ENCODE results near the gene AUTS2.

The AUTS2 gene

GRCh38 chr7:69859342-69859741 lies 261.1 kb downstream of the AUTS2 start:
- no peak for DNase-seq

GRCh38 chr7:69860486-69860885 lies 262.2 kb downstream of the AUTS2 start:
- no peak for DNase-seq

- DNase-seq = no peak
Measured at GRCh38 chr7:69860941-69861622, 262.8 kb downstream of the AUTS2 start.

GRCh38 chr7:69862413-69863064 lies 264.3 kb downstream of the AUTS2 start:
- DNase-seq = no peak

- no peak for DNase-seq
Measured at GRCh38 chr7:69864274-69864673, 266.0 kb downstream of the AUTS2 start.

GRCh38 chr7:69864822-69865221 lies 266.5 kb downstream of the AUTS2 start:
- no peak for DNase-seq

- no peak for DNase-seq
Measured at GRCh38 chr7:69868921-69869320, 270.6 kb downstream of the AUTS2 start.

- no peak for DNase-seq
Measured at GRCh38 chr7:69871213-69871885, 273.1 kb downstream of the AUTS2 start.

- no peak for DNase-seq
Measured at GRCh38 chr7:69871886-69872569, 273.8 kb downstream of the AUTS2 start.

- DNase-seq = no peak
Measured at GRCh38 chr7:69873512-69873911, 275.2 kb downstream of the AUTS2 start.

GRCh38 chr7:69878015-69878414 lies 279.7 kb downstream of the AUTS2 start:
- no peak for DNase-seq

- no peak for DNase-seq
Measured at GRCh38 chr7:69878591-69878990, 280.3 kb downstream of the AUTS2 start.

- DNase-seq = no peak
Measured at GRCh38 chr7:69879989-69880388, 281.7 kb downstream of the AUTS2 start.

GRCh38 chr7:69880840-69881239 lies 282.6 kb downstream of the AUTS2 start:
- DNase-seq = no peak

- DNase-seq = no peak
Measured at GRCh38 chr7:69882269-69882668, 284.0 kb downstream of the AUTS2 start.

- peak in 1 of 14 donors; percentile 53 for DNase-seq
Measured at GRCh38 chr7:69883399-69883891, 285.2 kb downstream of the AUTS2 start.

GRCh38 chr7:69885431-69885830 lies 287.2 kb downstream of the AUTS2 start:
- no peak for DNase-seq

- no peak for DNase-seq
Measured at GRCh38 chr7:69889338-69889975, 291.2 kb downstream of the AUTS2 start.

- no peak for DNase-seq
Measured at GRCh38 chr7:69889976-69890351, 291.7 kb downstream of the AUTS2 start.

GRCh38 chr7:69892790-69893189 lies 294.5 kb downstream of the AUTS2 start:
- no peak for DNase-seq

- DNase-seq = no peak
Measured at GRCh38 chr7:69893906-69894305, 295.6 kb downstream of the AUTS2 start.

- no peak for DNase-seq
Measured at GRCh38 chr7:69895446-69895845, 297.2 kb downstream of the AUTS2 start.

GRCh38 chr7:69896121-69896520 lies 297.8 kb downstream of the AUTS2 start:
- DNase-seq = no peak
